Natural killer cell treated with Interleukin-12 subunit alpha and Interleukin-12 subunit beta and Interleukin-15 and Interleukin-18, amount 100 ng/mL, for 72 hours (primary cell): ENCODE data around the gene OR2D3. TPM values are rescaled to one million over a fixed set of nuclear protein-coding genes. Genes with fewer than 3 reads are reported as not detected.
"Not testable (repeated sequence)": the region's sequence is repeated elsewhere in the genome, so short reads cannot be mapped to it uniquely, and the experiment has no call there.

Source experiments
- ATAC-seq, 2 donors: fragments of 150-1000 bp; cut with Tn5 transposase in 1 of 2; sonication (Bioruptor Pico), chemical (Tn5 transposase) in 1 of 2; 2 replicates each; pipeline ENCODE4 v1.10.0; 2021
- DNase-seq: peaks from one replicate; pipeline ENCODE4 v3.0.0; 2022; ENCODE audit warnings: low spot score
- H3K27ac Mint-ChIP-seq, 2 donors: 1 replicate in 1 of 2; 2 replicates in 1 of 2; pipeline ENCODE4 v1.8.0; 2022; ENCODE audit warnings: mixed read lengths in 2 of 2, mild to moderate bottlenecking in 1 of 2, moderate library complexity in 1 of 2
- H3K27me3 Mint-ChIP-seq, 2 donors: 1 replicate in 1 of 2; 2 replicates in 1 of 2; pipeline ENCODE4 v1.8.0; 2022; ENCODE audit warnings: mixed read lengths in 2 of 2
- H3K36me3 Mint-ChIP-seq: one replicate; pipeline ENCODE4 v1.8.0; 2022; ENCODE audit warnings: mixed read lengths
- H3K4me1 Mint-ChIP-seq, 2 donors: 1 replicate in 1 of 2; 2 replicates in 1 of 2; pipeline ENCODE4 v1.8.0; 2022; ENCODE audit warnings: low read depth in 2 of 2, mixed read lengths in 2 of 2, mild to moderate bottlenecking in 1 of 2
- H3K4me3 Mint-ChIP-seq: one replicate; pipeline ENCODE4 v1.8.0; 2022; ENCODE audit warnings: mixed read lengths
- H3K9me3 Mint-ChIP-seq: 2 replicates; pipeline ENCODE4 v1.8.0; 2022; ENCODE audit warnings: mixed read lengths
- total RNA-seq, 2 donors: library from RNA; stranded (reverse); gene quantifications; one replicate each; pipeline ENCODE4 v1.2.3, GENCODE V29; 2022

Gene OR2D3, protein sequence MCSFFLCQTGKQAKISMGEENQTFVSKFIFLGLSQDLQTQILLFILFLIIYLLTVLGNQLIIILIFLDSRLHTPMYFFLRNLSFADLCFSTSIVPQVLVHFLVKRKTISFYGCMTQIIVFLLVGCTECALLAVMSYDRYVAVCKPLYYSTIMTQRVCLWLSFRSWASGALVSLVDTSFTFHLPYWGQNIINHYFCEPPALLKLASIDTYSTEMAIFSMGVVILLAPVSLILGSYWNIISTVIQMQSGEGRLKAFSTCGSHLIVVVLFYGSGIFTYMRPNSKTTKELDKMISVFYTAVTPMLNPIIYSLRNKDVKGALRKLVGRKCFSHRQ
- total RNA-seq, result not detected

DNA sequence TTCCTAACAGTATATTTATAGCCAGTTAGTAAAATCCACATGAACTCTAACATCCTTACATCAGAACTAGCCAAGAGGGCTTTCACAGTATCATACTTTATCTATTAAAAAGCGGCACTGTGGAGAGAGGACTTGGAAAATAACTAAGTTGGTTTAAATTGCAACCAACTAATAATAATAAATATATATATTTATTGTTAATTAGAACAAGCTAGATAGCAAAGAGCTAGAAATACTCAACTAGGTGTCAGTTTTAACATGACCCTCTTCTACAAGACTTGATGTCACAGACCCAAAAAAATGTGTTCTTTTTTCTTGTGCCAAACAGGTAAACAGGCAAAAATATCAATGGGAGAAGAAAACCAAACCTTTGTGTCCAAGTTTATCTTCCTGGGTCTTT is at the start of gene OR2D3:
OR2D3 (plus strand) TSS at position 301 of the 400 bp plus-strand sequence; CDS start at position 301, 0 bp downstream.
- no peak for DNase-seq
- peaks cover 21 to 50% of the 10 kb centered on the region in 2 donors for H3K27me3 Mint-ChIP-seq
- ATAC-seq, result no peak
- H3K27ac Mint-ChIP-seq, result no peak within 1 kb of the TSS
- peaks cover under 1% of the 10 kb centered on the region for H3K36me3 Mint-ChIP-seq
- H3K4me3 Mint-ChIP-seq, result no peak within 1 kb of the TSS
- H3K4me1 Mint-ChIP-seq, result peaks cover 0 to 2% of the 10 kb centered on the region in 2 donors
- peaks cover 7% of the 10 kb centered on the region for H3K9me3 Mint-ChIP-seq

- no peak overlapping the region for H3K27ac Mint-ChIP-seq
- no peaks in the 10 kb centered on the region for H3K4me1 Mint-ChIP-seq
- no peak for ATAC-seq
- no peaks in the 10 kb centered on the region for H3K36me3 Mint-ChIP-seq
- H3K4me3 Mint-ChIP-seq, result no peak overlapping the region
- H3K9me3 Mint-ChIP-seq, result no peaks in the 10 kb centered on the region
- peaks cover 16 to 33% of the 10 kb centered on the region in 2 donors for H3K27me3 Mint-ChIP-seq
- DNase-seq, result no peak
These were observed 49.5 kb upstream of the OR2D3 start for GRCh38 chr11:6871278-6871677.

GRCh38 chr11:6875761-6876160 is 45.0 kb upstream of the OR2D3 start:
- no peaks in the 10 kb centered on the region for H3K9me3 Mint-ChIP-seq
- DNase-seq (no peak), ATAC-seq (no peak)
- H3K4me3 Mint-ChIP-seq, result no peak overlapping the region
- H3K36me3 Mint-ChIP-seq, result no peaks in the 10 kb centered on the region
- no peak overlapping the region for H3K27ac Mint-ChIP-seq
- H3K27me3 Mint-ChIP-seq, result peaks cover 16 to 32% of the 10 kb centered on the region in 2 donors
- H3K4me1 Mint-ChIP-seq, result no peaks in the 10 kb centered on the region

GRCh38 chr11:6876325-6876724 is 44.5 kb upstream of the OR2D3 start, which contains the start of gene OR10A4:
Gene OR10A4 (plus strand): TSS chr11:6876625. CDS start chr11:6876648, 23 bp downstream.
- Mint-ChIP-seq H3K9me3 (no peaks in the 10 kb centered on the region), H3K27ac (no peak within 1 kb of the TSS), H3K4me1 (no peaks in the 10 kb centered on the region), H3K36me3 (no peaks in the 10 kb centered on the region), H3K4me3 (no peak within 1 kb of the TSS), H3K27me3 (peaks cover 14 to 34% of the 10 kb centered on the region in 2 donors)
- DNase-seq (no peak), ATAC-seq (no peak)

- no peak overlapping the region for H3K27ac Mint-ChIP-seq
These were observed 43.9 kb upstream of the OR2D3 start for GRCh38 chr11:6876914-6877313.

DNA sequence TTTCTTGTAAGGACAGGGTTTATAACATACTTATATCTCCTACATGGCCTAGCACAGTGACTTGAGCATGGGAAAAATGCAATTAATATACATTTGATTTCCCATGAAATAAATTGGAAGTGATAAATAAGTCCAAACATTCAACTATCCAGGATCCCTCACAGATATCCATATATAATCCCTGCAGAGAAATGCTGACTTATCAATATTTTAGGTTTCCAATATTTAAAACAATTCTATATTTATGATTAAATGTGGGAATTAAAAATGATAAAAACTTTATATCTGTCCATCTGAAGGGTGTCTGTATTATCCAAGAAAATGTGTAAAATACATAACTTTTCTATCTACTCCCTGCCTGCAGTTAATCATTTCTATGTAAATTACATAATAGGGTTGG is 38.1 kb upstream of the OR2D3 start:
- H3K27me3 Mint-ChIP-seq, result peaks cover 19 to 43% of the 10 kb centered on the region in 2 donors
- no peak overlapping the region for H3K4me3 Mint-ChIP-seq
- DNase-seq (no peak), ATAC-seq (no peak)
- no peaks in the 10 kb centered on the region for H3K9me3 Mint-ChIP-seq
- no peak overlapping the region for H3K27ac Mint-ChIP-seq
- H3K36me3 Mint-ChIP-seq, result no peaks in the 10 kb centered on the region
- no peaks in the 10 kb centered on the region for H3K4me1 Mint-ChIP-seq

More at GRCh38 chr11:6876914-6877313, 43.9 kb upstream of the OR2D3 start:
- Mint-ChIP-seq H3K9me3 (no peaks in the 10 kb centered on the region), H3K4me3 (no peak overlapping the region), H3K4me1 (no peaks in the 10 kb centered on the region), H3K27me3 (peaks cover 14 to 36% of the 10 kb centered on the region in 2 donors), H3K36me3 (no peaks in the 10 kb centered on the region)
- ATAC-seq (no peak), DNase-seq (no peak)

DNA sequence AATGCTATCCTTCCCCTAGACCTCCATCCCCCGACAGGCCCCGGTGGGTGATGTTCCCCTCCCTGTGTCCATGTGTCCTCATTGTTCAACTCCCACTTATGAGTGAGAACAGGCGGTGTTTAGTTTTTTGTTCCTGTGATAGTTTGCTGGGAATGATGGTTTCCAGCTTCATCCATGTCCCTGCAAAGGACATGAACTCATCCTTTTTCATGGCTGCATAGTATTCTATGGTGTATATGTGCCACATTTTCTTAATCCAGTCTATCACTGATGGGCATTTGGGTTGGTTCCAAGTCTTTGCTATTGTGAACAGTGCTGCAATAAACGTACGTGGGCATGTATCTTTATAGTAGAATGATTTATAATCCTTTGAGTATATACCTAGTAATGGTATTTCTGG is 33.1 kb upstream of the OR2D3 start:
- H3K27me3 Mint-ChIP-seq, result peaks cover 23 to 31% of the 10 kb centered on the region in 2 donors
- H3K27ac Mint-ChIP-seq, H3K4me3 Mint-ChIP-seq, H3K9me3 Mint-ChIP-seq, ATAC-seq, DNase-seq, H3K36me3 Mint-ChIP-seq, H3K4me1 Mint-ChIP-seq: not testable (repeated sequence)

DNA sequence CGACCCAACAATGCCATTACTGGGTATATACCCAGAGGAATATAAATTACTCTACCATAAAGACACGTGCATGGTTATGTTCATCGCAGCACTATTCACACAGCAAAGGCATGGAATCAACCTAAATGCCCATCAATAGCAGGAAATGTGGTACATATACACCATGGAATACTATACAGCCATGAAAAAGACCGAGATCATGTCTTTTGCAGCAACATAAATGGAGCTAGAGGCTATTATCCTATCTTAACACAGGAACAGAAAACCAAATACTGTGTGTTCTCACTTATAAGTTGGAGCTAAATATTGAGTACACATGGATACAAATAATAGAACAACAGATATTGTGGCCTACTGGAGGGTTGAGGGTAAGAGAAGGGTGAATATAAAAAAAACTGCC is 32.0 kb upstream of the OR2D3 start:
- no peak overlapping the region for H3K27ac Mint-ChIP-seq
- H3K36me3 Mint-ChIP-seq, result no peaks in the 10 kb centered on the region
- no peaks in the 10 kb centered on the region for H3K4me1 Mint-ChIP-seq
- H3K4me3 Mint-ChIP-seq, result no peak overlapping the region
- no peak for ATAC-seq
- peaks cover 22 to 28% of the 10 kb centered on the region in 2 donors for H3K27me3 Mint-ChIP-seq
- H3K9me3 Mint-ChIP-seq, result no peaks in the 10 kb centered on the region
- no peak for DNase-seq

DNA sequence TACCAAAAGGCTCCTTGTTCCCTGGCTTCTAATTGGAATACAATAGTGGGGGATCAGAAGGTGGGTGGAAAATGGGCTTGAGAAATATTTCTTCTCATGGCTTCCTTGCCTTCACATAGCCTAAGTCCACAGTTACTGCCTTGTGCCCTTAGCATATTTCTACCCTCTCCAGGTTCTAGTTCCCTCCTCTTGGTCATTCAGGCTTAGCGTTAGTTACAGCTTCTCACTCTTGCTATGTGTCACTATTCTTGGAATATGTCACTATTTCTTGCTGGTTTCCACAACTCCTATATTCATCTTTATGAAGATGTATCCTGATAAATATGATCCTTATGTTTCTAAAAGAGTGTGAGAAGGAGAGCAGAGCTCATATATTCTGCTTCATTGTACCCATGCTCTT is 31.0 kb upstream of the OR2D3 start:
- no peaks in the 10 kb centered on the region for H3K9me3 Mint-ChIP-seq
- no peak overlapping the region for H3K27ac Mint-ChIP-seq
- H3K36me3 Mint-ChIP-seq, result no peaks in the 10 kb centered on the region
- H3K4me1 Mint-ChIP-seq, result no peaks in the 10 kb centered on the region
- H3K4me3 Mint-ChIP-seq, result no peak overlapping the region
- peaks cover 19 to 22% of the 10 kb centered on the region in 2 donors for H3K27me3 Mint-ChIP-seq
- no peak for DNase-seq
- ATAC-seq, result no peak

DNA sequence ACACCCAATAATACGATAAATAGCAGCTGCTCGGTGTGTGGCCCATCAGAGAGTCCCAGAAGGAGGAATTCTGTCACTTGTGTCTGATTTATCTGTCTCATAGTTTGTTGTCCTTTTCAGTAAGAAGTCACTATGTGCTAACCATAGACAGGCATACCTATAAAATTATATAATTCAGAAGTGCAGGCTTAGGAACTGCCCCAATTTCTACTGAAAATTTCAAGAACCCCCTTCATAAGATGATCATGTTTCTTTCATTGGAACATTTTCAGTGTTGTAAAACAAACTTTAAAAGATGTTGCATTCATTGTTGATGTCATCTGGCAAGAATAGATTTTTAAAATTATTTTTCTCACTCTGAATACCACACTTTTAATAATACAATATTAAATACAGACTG is 28.4 kb upstream of the OR2D3 start, which contains the start of gene OR2D2:
OR2D2 (minus strand) TSS at position 101 of the 400 bp plus-strand sequence; CDS start at position 101, 0 bp downstream.
- H3K36me3 Mint-ChIP-seq, result no peaks in the 10 kb centered on the region
- H3K9me3 Mint-ChIP-seq, result no peaks in the 10 kb centered on the region
- DNase-seq, result no peak
- no peak within 1 kb of the TSS for H3K27ac Mint-ChIP-seq
- peaks cover 13% of the 10 kb centered on the region in 2 donors for H3K27me3 Mint-ChIP-seq
- H3K4me3 Mint-ChIP-seq, result no peak within 1 kb of the TSS
- no peaks in the 10 kb centered on the region for H3K4me1 Mint-ChIP-seq
- ATAC-seq, result no peak

DNA sequence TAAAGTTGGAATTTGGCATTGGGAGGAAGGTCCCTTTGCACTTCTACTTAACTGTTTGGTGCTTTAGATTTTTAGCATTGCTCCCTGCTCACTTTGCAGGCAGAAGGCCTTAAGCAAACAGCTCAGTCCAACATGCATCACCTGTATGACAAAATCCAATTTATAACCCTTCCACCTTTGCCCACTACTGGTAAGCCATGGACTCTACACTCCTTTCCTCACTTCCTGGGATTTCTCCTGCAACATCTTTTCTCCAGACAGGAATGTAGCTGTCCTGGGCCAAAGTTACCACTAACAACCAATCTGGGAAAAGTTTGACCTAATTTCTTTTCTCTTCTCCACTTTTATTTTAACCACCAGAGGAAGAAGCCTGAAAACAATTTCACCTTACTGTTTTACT is 26.7 kb upstream of the OR2D3 start:
- DNase-seq (no peak), ATAC-seq (no peak)
- Mint-ChIP-seq H3K27ac (no peak overlapping the region), H3K36me3 (no peaks in the 10 kb centered on the region), H3K4me3 (no peak overlapping the region), H3K9me3 (no peaks in the 10 kb centered on the region), H3K27me3 (peaks cover 15 to 20% of the 10 kb centered on the region in 2 donors), H3K4me1 (no peaks in the 10 kb centered on the region)

DNA sequence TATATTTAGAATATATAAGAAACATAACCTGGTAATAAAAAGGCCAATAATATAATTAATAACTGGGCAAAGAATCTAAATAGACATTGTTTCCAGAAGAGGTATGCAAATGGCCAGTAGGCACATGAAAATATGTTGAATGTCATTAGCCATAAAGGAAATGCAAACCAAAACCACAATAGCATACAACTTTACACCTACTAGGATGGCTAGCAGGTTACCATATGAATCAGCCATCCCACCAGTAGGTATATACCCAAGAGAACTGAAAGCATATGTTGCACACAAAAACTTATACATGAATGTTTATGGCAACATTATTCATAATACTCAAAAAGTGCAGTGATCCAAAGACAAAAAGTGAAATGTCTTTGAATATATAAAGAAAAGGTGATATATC is 25.8 kb upstream of the OR2D3 start:
- Mint-ChIP-seq H3K36me3 (no peaks in the 10 kb centered on the region), H3K9me3 (no peaks in the 10 kb centered on the region), H3K4me3 (no peak overlapping the region), H3K4me1 (no peaks in the 10 kb centered on the region), H3K27ac (no peak overlapping the region), H3K27me3 (peaks cover 14 to 21% of the 10 kb centered on the region in 2 donors)
- DNase-seq (no peak), ATAC-seq (peak in 1 of 2 donors; percentile 64)

DNA sequence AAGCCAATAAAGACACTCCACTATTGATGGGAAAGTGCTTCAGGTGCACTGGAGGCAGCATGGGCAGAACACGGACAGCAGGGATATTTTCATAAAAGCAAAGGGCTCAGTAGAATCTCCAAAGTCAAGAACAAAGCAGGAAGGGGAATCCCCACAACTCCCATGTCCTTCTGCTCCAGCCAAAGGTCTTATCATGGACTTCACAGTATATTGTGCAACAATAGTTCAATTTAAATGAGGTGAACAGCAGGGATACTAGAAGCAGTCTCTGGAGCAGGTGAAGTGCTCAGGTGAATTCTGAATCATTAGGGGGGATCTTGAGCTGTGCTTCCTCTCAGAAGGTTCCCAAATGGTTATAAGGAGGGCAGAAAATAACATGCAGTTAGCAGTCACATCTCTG is 21.9 kb upstream of the OR2D3 start:
- ATAC-seq (no peak), DNase-seq (no peak)
- Mint-ChIP-seq H3K4me1 (no peaks in the 10 kb centered on the region), H3K27me3 (peaks cover 7 to 28% of the 10 kb centered on the region in 2 donors), H3K36me3 (no peaks in the 10 kb centered on the region), H3K9me3 (no peaks in the 10 kb centered on the region), H3K4me3 (no peak overlapping the region), H3K27ac (no peak overlapping the region)

- no peaks in the 10 kb centered on the region for H3K36me3 Mint-ChIP-seq
- ATAC-seq, result no peak
These were observed 20.3 kb upstream of the OR2D3 start for GRCh38 chr11:6900327-6900999.

More at GRCh38 chr11:6900327-6900999, 20.3 kb upstream of the OR2D3 start:
- H3K27me3 Mint-ChIP-seq, result peaks cover 7 to 29% of the 10 kb centered on the region in 2 donors
- no peak for DNase-seq
- no peak overlapping the region for H3K4me3 Mint-ChIP-seq
- no peaks in the 10 kb centered on the region for H3K4me1 Mint-ChIP-seq
- no peak overlapping the region for H3K27ac Mint-ChIP-seq
- no peaks in the 10 kb centered on the region for H3K9me3 Mint-ChIP-seq
